NCI-H446 treated with DMSO at 0.1 percent for 48 hours (cell line): Measurements from ENCODE around the gene PLEK2.
A peak's percentile ranks its signal among the peaks of the same experiment; 100 is the strongest.
"Not testable (repeated sequence)": the region's sequence is repeated elsewhere in the genome, so short reads cannot be mapped to it uniquely, and the experiment has no call there.

Source experiments
- DNase-seq: peaks from one replicate; lab custom pipeline; 2025; lab: John Stamatoyannopoulos, UW

Gene PLEK2

GRCh38 chr14:67411820-67412421 lies at the start of gene PLEK2:
PLEK2 (minus strand) TSS chr14:67412165; CDS start chr14:67412059, 106 bp downstream.
- DNase-seq: no peak

DNA sequence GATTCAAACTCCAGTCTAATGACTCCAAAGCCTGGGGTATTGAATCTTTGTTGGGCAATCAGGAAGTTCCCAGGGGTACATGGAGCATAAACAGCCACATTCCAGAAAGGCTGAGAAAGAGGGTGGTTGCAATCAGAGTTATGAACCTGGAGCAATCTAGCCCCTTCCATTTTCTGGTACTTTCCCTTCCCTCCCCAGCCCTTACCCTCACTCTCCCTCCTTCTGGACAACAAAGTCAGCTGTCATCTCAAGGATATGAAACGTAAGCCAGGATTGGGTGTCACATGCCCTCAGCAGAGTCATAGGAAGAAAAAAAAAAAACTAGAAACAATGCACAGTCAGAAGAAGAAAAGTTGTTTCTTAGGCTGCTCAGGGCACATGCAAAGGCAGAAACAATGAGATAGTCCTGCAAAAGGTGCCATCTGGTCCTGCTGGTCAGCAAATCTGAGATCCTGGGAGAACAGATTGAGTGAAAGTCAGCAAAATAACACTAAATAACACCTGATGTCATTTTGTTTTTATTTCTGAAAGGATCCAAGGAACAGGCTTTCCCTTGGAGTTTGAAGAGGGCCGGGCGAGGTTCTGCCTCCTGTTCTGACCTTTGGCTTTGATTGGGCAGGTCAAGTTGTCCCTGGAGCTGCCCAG lies 49.5 kb upstream of the PLEK2 start:
- DNase-seq: no peak

DNA sequence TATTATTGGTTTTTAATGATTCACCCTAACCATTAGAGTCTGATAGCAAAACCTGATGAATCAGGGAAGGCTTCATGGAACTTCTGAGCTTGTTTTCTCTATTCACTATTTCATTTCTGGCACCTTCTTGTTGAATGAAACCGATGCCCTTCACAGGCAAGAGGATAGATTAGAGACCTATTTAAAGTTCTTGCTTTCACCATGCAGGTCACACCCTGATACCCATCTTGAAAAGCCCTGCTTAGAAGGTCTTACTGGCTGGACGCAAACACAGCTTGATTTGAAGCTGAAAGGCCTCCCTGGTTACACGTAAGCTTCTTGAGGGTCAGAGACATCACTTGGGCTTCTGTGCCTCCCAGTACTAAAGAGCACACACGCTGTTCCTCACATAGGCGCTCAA lies 47.4 kb upstream of the PLEK2 start:
- no peak for DNase-seq

DNA sequence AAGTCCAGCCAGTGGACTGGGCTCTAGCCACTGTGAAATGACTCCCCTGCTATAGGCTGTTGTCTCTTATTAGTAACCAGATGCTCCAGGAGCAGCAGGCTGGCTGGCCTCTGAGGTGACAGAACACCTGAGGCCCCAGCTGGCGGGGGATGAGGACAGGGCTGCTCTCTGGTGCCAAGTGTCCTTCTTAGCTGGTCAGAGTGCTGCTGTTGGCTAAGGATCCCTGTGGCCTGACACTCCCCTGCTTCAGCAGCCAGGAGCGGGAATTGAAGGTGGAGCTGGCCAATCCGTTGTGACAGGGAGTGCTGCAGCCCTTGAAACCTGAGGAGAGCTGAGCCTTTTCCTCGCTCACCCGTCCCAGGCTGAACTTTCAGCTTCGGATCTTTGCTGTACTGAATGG lies 45.8 kb upstream of the PLEK2 start:
- DNase-seq: no peak

DNA sequence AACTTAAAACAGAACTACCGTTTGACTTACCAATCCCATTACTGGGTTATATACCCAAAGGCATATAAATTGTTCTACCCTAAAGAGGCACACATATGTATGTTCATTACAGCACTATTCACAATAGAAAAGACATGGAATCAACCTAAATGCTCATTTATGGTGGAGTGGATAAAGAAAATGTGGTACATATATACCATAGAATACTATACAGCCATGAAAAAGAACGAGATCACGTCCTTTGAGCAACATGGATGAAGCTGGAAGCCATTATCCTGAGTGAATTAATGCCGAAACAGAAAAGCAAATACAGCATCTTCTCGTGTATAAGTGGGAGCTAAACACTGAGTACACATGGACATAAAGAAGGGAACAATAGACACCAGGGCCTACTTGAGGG lies 44.8 kb upstream of the PLEK2 start:
- no peak for DNase-seq

DNA sequence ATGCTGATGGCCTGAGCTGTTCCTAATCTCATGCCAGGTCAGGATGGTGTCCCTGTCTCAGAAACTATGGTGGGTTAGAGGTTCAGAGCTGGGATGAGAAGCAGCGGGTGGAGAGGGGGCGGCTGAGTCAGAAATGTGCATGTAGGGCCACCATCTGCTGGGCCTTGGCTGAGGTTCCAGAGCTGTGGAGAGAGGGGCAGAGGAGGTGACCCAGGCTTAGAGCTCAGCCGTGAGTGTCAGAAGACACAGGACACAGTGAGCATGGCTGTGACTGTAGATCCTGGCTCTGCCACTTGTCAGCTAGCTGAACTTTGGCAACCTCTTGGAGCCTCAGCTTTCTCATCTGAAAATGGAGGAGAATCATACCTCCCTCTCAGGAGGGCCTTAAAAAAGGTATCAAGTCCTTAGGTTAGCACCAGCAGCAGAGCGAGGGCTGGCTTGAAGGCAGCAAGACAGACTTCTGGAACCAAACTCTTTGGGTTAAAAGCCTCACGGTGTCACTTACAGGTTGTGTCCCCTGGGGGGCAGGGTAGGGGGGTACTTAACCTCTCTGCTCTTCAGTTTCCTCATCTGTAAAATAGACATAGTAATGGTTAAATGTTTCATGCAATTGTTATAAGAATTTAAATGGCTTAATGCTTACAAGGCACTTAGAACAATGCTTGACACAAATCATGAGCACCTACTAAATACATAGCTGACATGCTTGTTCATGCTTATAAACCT lies 41.8 kb upstream of the PLEK2 start:
- no peak for DNase-seq

GRCh38 chr14:67451667-67452066 lies 39.7 kb upstream of the PLEK2 start:
- not testable (repeated sequence) for DNase-seq

DNA sequence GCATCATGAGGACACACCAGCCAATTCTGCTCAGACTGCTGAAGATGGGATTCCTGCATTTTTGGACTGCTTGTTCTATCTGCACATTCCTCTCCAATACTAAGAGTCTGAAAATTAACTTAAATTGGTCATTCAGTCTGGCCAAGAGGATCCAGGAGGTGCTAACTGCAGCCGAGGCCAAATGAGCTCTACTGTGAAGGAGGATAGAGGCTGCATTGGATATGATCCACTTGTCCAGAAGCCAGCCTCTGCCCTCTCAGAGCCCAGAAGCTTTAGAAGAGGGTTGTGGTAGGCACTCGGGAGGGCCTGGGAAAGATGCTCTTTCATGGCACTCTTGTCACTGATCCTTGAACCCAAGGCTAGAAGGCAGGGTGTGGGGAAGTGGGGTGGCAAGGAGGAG lies 37.1 kb upstream of the PLEK2 start:
- no peak for DNase-seq

DNA sequence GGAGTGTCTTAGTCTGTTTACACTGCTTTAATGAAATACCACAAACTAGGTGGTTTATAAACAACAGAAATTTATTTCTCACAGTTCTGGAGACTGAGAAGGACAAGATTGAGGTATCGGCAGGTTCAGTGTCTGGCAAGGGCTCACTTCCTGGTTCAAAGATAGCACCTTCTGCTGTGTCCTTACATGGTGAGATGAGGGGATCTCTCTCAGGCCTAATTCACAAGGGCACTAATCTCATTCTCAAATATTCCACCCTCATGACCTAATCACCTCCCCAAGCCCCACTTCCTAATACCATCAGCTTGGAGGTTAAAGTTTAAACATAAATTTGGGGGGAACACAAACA lies 35.0 kb upstream of the PLEK2 start:
- no peak for DNase-seq

DNA sequence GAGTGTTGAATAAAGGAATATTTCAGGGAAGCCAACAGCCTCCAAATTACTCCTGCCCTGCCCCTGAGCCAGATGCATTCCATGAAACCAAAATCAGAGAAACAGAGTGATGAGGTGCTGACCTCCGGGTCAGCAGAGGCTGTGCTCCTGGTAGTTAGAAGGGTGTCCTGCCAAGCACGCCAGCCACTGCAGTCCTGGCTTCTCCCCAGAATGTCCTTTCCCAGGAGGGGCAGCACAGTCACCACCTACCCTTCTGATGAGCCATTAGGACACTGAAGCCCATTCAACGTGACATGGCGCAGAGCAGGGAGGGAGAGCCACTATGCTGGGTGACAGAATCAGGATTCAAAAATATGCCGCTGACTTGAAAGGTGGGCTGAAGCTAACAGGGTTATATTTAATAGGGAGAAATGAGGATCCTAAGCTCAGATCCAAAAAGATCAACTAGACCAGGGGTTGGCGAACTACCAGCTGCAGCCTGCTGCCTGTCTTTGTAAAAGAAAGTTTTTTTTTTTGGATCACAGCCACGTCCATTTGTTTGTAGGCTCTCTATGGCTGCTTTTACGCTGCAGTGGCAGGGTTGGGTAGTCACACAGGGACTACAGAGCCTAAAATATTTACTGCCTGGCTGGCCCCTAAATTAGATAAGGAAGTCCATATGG lies 34.5 kb upstream of the PLEK2 start:
- DNase-seq: peak; percentile 6

- no peak for DNase-seq
Measured at GRCh38 chr14:67444395-67444794, 32.4 kb upstream of the PLEK2 start.

DNA sequence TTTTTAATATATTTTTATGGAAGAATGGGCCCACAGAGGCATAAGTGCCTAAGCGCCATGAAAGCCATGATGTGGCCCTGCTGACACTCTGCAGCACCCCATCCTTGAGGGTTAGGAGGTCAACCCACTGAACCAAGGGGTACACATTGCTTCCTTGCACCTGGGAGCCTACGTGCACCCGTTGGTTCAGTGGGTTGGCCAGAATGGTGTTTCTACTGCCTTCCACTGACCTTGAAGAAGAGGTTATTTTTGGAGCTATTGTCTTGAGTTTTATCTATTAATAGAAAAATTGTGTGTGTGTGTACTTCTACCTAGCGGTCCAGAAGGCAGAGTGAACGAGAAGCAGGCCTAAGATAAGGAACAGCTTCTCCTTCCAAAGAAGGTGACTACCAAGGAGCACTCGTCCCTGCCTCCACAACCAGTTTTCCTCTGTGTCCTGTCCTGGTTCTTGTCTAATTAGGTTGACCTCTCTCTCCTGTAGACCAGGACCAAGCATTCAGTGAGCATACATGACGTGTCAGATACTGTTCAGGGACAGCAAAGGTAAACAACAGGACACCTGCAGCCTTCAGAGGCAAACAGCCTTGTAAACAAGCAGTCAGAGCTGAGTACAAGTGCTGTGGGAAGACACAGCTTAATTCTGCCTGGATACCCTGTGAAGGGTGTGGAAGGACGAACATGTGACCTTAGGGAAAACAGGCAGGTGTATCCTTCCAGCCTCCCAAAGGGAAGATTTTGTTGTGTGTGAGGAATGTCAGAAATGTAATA lies 30.4 kb upstream of the PLEK2 start:
- no peak for DNase-seq

DNA sequence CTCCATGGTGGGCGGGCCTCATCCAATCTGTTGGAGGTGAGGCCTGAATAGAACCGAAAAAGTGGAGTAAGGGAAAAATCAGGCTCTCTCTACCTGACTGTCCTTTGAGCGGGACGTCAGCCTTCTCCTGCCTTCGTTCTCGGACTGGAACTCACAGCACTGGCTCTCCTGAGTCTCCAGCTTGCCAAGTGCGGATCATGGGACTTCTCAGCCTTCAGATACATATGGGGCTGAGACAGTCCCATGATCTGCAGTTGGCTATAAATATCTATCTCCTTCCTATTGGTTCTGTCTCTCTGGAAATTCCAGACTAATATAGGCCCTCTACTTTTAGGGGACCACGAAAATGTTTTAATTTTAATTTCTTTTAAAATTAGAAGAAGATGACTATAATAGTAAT lies 29.7 kb upstream of the PLEK2 start:
- no peak for DNase-seq

DNA sequence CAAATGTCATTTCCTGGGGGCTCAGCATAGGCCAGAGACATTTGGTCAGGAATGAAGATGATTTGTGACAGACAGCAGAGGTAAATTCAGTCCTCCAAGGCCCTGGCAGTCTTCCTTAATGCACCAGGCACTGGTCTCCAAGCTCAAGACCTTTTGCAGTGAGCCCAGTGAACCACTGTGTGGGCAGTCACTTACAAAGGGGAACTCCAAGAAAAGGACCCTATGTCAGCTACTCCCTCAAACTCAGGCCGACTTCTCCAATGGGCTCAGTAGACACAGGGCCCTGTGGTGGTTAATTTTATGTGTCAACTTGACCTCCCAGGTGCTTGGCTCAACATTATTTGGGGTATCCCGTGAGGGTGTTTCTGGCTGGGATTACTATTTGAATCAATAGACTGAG lies 29.3 kb upstream of the PLEK2 start:
- no peak for DNase-seq

- no peak for DNase-seq
Measured at GRCh38 chr14:67440513-67440912, 28.5 kb upstream of the PLEK2 start.

DNA sequence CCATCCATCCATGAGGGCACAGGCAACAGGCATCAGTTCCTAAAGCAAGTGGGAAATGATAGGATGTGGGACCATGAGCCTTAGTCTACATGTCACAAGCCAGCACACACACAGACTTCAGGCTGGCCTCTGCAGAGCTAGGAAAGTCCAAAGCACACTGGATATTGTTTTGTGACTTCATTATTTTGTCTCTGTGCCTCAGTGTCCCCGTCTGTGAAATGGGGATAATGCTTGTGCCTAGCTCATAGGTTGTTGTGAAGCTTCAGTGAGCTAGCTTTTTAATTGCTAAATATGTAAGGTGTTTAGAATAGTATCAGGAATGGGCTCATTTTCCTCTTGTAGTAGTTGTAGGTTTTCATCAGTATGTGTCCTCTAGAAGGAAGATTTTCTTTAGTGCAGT lies 27.0 kb upstream of the PLEK2 start:
- no peak for DNase-seq

DNA sequence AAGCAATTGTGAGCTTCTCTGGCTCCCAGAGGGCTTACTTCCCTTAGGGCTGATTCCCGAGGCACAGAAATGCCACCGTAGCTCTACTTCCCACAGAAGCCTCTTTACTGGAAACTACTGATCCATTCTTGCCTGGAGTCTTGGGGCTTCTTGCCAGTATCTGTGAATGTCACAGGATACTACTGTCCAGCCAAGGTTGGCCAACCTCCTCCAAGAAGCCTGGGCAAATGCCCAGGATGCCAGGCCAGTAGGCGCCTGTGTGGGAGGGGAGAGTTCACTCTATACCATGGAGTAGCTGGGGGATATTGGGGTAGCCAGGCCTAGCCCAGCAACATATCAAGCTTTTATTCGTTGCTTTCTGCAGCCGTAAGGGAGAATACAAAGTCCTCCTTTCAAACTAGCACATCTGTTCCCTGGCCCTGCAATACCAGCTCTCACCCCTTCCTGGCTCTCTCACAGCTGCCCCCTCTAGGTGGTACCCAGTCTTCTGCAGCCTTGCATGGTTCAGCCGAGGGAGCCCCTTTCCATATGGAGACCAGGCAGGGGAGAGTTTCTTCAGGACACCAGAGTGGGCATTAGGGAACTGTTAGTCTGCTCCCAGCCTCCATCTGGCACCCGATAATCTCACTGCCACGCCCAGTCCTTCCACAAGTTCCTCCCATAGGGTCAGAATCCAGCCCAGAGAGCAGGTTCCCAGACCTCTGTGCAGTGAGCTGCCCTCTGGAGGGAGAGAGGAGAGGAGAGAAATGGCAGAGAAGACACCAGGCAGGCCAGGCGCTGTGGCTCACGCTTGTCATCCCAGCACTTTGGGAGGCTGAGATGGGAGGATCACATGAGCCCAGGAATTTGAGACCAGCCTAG lies 24.3 kb upstream of the PLEK2 start:
- no peak for DNase-seq

GRCh38 chr14:67435603-67436002 lies 23.6 kb upstream of the PLEK2 start:
- DNase-seq: no peak

DNA sequence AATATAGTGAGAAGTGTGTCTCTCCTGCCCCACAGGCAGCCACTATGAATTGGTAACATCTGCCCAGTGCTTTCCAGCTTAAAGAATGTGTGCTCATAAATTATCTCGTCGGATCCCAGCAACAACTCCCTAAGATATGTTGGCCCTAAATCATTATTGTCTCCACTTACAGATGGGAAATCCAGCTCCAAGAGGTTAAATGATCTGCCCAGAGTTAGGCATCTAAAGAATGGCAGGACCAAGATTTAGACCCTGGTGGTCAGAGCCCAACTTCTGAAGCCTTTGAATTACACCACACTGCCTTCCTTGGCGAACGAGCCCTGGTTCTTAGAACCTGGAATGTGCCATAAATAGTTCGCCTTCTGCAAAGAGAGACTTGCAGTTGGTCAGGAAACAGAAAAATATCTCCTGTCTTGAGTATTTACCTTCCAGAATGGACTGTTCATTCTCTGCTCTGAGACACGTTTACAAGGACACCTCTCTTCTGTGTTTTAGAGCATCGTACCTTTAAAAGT lies 20.1 kb upstream of the PLEK2 start:
- no peak for DNase-seq

GRCh38 chr14:67429510-67430205 lies 17.7 kb upstream of the PLEK2 start:
- no peak for DNase-seq
